ENCODE results near the gene DEPDC5.

Gene DEPDC5

GRCh38 chr22:31852691-31853421 lies 99.0 kb downstream of the DEPDC5 start:
- DNase-seq (ENCODE audit: low read depth), result no peak

DNA sequence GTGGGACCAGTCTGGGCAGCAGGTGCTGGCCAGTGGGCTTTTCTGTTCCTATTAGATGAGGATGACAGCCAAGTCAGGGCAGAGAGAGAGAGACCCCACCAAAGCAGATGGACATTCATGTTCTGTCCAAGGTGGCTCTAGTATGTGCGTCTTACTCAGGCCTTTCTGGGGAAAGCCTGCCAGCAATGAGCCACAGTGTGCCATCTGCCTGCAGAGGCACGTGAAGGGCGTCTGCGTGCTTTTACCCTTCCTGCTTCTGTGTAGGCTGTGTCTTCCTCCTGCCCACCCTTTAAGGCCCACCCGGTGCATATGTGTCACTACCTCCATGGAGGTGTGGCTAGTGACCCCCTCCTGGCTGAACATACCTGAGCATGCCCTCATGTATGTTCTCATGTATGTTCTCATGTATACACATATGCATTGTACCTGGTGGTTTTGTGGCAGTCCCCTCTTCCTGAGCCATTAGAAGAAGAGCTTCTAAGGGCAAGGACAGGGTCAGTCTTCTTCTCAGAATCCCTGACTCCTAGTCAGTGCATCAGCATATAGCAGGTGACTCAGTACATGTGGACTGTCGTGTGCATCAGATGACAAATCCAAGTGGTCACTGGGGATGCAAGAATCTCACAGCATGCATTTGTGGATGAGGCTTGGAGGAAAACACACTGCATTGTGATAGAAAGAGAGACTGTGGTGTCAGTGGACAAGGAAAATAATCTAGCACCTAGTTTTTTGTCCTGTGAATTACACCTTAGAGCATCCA lies 100.1 kb downstream of the DEPDC5 start:
- no peak for DNase-seq (ENCODE audit: low read depth)

- DNase-seq (ENCODE audit: low read depth), result no peak
Measured at GRCh38 chr22:31857247-31857646, 103.4 kb downstream of the DEPDC5 start.

DNA sequence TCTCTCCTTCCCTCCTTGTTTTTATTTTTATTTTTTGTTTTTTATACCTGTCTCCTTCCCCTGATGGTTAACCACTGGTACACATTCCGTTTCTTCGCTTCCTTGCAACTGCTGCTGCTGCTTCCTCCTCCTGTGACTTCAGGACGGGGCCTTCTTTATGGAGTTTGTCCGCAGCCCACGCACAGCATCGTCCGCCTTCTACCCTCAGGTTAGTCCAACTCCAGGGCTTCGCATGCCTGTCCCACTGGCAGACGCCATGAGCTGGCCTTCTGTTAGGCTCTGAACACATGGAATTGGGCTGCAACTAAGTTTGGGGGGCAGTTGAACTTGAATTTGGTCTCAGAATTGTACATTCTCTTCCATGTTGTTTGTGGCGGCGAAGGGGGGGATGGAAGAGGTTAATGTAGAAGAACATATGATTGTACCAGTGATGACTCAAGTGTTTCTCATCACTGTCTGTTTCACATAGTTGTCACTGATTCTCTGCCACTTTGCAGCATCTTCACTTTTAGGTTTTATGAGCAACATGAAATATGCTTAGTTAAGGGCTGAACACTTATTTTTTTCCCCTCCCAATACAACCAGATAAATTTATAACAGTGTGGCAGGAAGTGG lies 107.5 kb downstream of the DEPDC5 start:
- no peak for DNase-seq (ENCODE audit: low read depth)

GRCh38 chr22:31866918-31867317 lies 113.1 kb downstream of the DEPDC5 start:
- DNase-seq (ENCODE audit: low read depth), result no peak

DNA sequence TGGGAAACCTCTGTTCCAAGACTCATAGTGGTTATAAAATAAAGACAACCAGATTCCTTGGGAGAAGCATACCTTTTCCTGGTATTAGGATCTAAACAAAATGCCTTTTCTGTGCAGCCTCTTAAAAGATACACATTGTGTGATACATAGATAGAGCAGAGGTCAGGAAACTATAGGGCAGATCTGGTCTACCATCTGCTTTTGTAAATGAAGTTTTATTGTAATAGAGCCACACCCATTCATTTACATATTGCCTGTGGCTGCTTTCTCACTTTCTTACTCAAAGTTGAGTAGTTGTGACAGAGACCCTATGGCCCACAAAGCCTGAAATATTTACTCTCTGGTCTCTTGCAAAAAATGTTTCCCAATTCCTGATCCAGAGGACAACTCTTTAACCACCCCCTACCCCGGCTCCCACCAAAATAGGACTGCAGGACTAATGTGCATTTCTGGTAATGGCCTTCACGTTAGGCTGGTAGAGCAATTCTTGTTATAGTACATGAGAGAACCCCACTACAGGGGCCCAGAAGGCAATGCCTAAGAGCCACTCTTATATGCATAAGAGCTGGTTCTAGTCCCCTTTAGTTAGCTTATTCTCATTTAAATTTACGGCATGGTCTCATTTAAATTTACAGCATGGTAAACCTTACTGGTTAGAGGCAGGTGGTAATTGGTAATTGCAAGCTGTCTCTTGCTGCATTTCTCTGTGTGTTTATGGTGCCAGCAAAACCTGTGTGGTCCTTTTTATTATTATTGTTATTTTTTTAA lies 113.8 kb downstream of the DEPDC5 start:
- no peak for DNase-seq (ENCODE audit: low read depth)

GRCh38 chr22:31869739-31870138 lies 115.9 kb downstream of the DEPDC5 start:
- no peak for DNase-seq (ENCODE audit: low read depth)

DNA sequence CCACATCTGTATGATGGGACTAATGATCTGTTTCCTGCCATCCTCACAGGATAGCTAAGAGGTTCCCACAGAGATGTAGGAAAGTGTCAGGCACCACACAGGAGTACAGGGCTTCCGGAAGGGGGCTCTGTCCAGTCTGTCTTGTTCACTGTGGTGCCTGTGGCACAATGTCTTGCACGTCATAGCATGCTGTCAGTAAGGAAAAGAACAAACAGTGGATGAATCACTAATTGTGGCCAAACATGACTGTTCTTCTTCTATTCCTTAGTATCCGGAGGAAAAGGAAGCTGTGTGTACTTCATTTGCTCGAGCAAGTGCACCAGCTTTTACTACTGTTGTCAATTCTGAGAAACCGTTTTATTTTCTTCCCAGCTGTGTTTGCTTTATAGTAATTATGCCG lies 117.1 kb downstream of the DEPDC5 start:
- DNase-seq (ENCODE audit: low read depth), result no peak

DNA sequence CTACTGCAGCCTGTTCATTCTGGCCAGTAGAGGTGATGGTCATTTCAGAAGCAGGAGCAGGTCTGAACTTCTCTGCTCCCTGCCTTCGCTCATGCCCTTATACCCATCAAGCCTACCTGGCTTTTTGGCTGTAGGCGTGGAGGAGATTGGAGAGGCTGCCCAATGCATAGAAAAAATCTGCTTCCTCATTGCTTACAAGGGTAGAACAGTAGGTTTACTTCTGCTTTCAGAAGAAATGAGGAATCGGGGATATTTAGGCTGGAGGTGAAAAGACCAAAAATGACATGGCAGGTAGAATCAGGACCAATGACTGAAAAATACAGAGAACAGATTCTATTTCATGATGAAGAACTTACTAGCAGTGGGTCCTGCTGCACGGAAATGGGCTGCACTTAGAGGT lies 117.7 kb downstream of the DEPDC5 start:
- no peak for DNase-seq (ENCODE audit: low read depth)

DNA sequence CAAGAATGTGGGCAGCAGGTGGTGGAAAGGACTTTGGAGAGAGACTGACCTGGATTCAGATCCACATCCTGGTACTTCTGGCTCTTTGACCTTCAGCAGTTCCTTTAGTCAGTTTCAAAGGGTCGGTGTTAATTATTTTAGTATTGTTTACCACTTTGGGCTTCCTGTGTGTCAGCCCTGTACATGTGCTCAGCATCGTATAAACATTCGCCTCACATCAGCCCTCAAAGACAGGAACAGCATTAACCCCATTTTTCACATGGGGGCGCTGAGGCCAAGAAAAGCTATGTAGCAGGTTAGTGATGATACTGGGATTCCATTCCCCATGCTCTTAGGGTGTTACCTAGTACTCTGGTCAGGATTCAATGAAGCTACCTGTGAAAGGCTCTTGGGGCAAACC lies 118.4 kb downstream of the DEPDC5 start:
- DNase-seq (ENCODE audit: low read depth), result no peak

GRCh38 chr22:31874821-31875220 lies 121.0 kb downstream of the DEPDC5 start:
- DNase-seq (ENCODE audit: low read depth), result no peak

DNA sequence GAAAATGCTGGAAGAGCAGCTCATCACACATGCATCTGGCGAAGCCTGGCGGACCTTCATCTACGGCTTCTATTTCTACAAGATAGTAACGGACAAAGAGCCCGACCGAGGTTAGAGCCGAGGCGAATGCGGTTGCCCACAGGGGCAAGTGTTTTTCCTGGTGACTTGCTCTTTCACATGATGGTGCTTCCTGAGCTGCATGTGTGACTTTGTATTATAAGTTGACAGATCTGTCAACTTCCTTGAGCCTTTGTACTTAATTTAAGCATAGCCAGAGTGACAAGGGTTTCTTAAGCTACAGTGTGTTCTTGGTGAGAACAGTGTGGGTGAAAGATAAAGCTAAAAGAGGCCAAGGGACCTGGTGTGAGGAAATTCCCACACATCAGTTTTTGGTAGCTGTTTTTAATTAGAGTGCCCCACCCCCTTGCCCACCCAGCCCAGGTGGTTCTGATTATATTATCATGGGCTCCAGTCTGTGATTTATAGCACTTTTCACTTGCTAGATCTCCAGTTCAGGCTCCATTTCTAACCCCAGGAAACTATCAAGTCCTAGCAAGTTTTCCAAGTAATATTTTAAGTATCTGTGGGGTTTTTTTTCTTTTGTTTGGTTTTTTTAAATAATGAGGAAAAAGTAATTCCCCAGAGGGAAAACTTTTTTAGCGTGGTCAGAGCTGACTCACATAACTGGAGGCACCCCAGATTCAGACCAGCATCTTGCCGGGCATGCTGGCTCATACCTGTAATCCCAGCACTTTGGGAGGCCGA lies 122.5 kb downstream of the DEPDC5 start:
- DNase-seq (ENCODE audit: low read depth), result no peak

DNA sequence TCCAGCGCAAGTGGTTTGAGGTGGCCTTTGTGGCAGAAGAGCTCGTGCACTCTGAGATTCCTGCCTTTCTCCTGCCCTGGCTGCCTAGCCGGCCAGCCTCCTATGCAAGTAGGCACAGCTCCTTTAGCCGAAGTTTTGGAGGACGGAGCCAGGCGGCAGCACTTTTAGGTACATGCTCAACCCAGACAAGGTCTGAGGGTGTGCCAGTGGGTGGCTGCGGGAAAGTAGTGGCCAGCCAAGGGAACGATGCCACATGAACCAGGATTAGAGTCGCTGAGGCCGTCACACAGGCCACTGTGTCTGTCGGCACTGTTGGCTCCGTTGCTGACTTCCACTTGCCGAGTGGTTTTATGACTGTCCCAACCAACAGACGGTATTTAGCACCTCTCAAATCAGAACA lies 125.8 kb downstream of the DEPDC5 start:
- no peak for DNase-seq (ENCODE audit: low read depth)

DNA sequence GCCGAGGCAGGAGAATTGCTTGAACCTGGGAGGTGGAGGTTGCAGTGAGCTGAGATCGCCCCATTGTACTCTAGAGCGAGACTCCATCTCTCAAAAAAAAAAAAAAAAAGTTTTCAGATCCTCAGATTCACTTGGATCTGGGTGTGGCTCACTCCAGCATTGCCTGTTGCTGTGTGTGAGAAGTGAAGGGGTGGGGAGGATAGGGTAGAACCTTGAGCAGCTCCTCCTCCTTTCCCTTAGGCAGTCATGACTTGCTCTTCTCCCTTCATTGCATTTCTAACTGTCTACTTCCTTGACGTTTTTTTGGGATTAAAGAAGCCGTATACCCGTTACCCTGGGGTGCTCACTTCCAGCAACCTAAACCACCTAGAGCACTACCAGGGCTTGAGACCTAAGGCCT lies 127.4 kb downstream of the DEPDC5 start:
- no peak for DNase-seq (ENCODE audit: low read depth)

- DNase-seq (ENCODE audit: low read depth), result no peak
Measured at GRCh38 chr22:31881865-31882264, 128.0 kb downstream of the DEPDC5 start.

DNA sequence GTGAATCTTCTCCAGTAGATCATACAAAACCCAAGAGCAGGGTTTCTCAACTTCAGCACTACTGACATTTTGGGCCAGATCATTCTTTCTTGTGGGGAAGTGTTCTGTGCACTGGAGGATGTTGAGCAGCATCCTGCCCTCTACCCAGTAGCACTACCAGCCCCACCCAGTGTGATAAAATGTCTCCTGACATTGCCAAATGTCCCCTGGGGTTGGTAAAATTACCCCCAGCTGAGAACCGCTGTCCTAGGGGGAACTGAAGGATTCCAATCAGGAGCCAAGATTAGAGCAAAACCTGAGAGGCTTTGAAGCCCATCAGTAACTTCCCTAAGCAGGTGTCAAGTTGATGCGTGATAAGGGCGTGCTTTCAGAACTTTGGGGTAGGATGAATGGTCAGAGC lies 129.2 kb downstream of the DEPDC5 start:
- no peak for DNase-seq (ENCODE audit: low read depth)

GRCh38 chr22:31883989-31884388 lies 130.2 kb downstream of the DEPDC5 start:
- no peak for DNase-seq (ENCODE audit: low read depth)

- DNase-seq (ENCODE audit: low read depth), result no peak
Measured at GRCh38 chr22:31891366-31892079, 137.7 kb downstream of the DEPDC5 start.

DNA sequence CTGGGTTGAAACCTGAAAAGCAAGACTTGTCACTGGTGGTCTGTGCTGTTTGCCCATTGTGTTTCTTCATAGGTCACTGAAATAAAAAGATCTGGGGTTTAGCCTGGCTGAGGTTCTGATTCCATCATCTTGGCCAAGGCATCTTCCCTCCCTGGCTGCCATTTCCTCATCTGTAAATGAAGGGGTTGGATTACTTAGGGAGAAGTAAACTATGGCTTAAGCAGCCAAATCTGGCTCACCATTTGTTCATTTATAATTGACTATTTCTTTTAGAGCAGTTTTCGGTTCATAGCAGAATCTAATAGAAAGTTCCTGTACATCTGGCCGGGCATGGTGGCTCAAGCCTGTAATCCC lies 138.2 kb downstream of the DEPDC5 start:
- no peak for DNase-seq (ENCODE audit: low read depth)

- no peak for DNase-seq (ENCODE audit: low read depth)
Measured at GRCh38 chr22:31893460-31893859, 139.6 kb downstream of the DEPDC5 start.
